Breast epithelium (tissue), 4 donors: ENCODE results near the gene TMEM221. TPM values are rescaled to one million over a fixed set of nuclear protein-coding genes. Genes with fewer than 3 reads are reported as not detected.

Experiments
- DNase-seq, 2 donors: peaks; one replicate each; pipeline ENCODE4 v3.0.0-alpha.2; 2019; ENCODE audit warnings: low spot score in 2 of 2
- H3K27ac ChIP-seq, 2 donors: fragments of 200-600 bp; sonication (generic) in 1 of 2; one replicate each; pipeline ENCODE4 v1.5.1; 2016 to 2019; ENCODE audit warnings: mild to moderate bottlenecking in 1 of 2
- H3K27me3 ChIP-seq, 2 donors: fragments of 200-600 bp; sonication (generic) in 1 of 2; one replicate each; pipeline versions ENCODE4 v1.5.1 to v1.6.0; 2017 to 2019; ENCODE audit warnings: control low read depth in 1 of 2, mild to moderate bottlenecking in 1 of 2
- H3K36me3 ChIP-seq: fragments of 200-600 bp; one replicate; pipeline ENCODE4 v1.5.1; 2019
- H3K4me1 ChIP-seq, 2 donors: fragments of 200-600 bp; sonication (generic); one replicate each; pipeline ENCODE4 v1.5.1; 2016 to 2019; ENCODE audit warnings: control low read depth in 1 of 2
- H3K4me3 ChIP-seq, 3 donors: fragments of 200-600 bp; sonication (generic); 1 replicate in 2 of 3; 2 replicates in 1 of 3; pipeline ENCODE4 v1.5.1; 2016 to 2019; ENCODE audit warnings: mild to moderate bottlenecking in 3 of 3, moderate library complexity in 2 of 3
- H3K9me3 ChIP-seq, 2 donors: fragments of 200-600 bp; sonication (generic) in 1 of 2; one replicate each; pipeline ENCODE4 v1.5.1; 2016 to 2019; ENCODE audit warnings: control low read depth in 1 of 2
- CTCF ChIP-seq, 3 donors: fragments of 450-650 bp; IDR thresholded peaks; one replicate each; pipeline ENCODE4 v1.5.1; 2016 to 2017; ENCODE audit warnings: antibody characterized with exemption in 3 of 3, mild to moderate bottlenecking in 3 of 3, moderate library complexity in 3 of 3
- POLR2A ChIP-seq: fragments of 450-650 bp; IDR thresholded peaks from one replicate; pipeline ENCODE4 v1.6.1; 2016; ENCODE audit warnings: antibody characterized with exemption, mild to moderate bottlenecking, moderate library complexity
- POLR2AphosphoS5 ChIP-seq, 3 donors: sonication (generic); formaldehyde crosslinking; IDR thresholded peaks; one replicate each; pipeline ENCODE4 v1.6.1; 2017; ENCODE audit warnings: antibody characterized with exemption in 3 of 3
- intact Hi-C: fragments of 100-400 bp; cut with DNase I; formaldehyde crosslinking; loops from one replicate; pipeline ENCODE4 v1.15.1; 2023; ENCODE audit warnings: low total_unique reads
- total RNA-seq, 3 donors: library from RNA; depleted of rRNA; stranded (reverse); fragments of >200 nt; gene quantifications; one replicate each; pipeline ENCODE4 v1.1.0, GENCODE V29; 2016

TMEM221 gene
- total RNA-seq, 3 donors from 2014 or later, result 0.33 to 0.73 (median 0.64) TPM

- Histone ChIP-seq H3K9me3 (no peaks in the 10 kb centered on the region), H3K27ac (peak overlapping the region; percentile 77 to 88), H3K4me3 (peak overlapping the region; percentile 42 to 68 (median 54)), H3K36me3 (no peaks in the 10 kb centered on the region), H3K4me1 (peaks cover 0 to 12% of the 10 kb centered on the region in 2 donors), H3K27me3 (no peaks in the 10 kb centered on the region)
- intact Hi-C loops, result no loop called here
- TF ChIP-seq POLR2A (no peak), POLR2AphosphoS5 (IDR thresholded peaks at IDR 0.05) (no peak), CTCF (IDR thresholded peaks at IDR 0.05) (no peak)
- no peak for DNase-seq
These were observed 42.2 kb downstream of the TMEM221 start for GRCh38 chr19:17406046-17406886.

- DNase-seq, result peak in 1 of 2 donors; percentile 64
- H3K4me3 ChIP-seq, result peak within 1 kb of the TSS; percentile 42 to 68 (median 54)
- peak within 1 kb of the TSS; percentile 77 to 88 for H3K27ac ChIP-seq
- intact Hi-C loops, result no loop called here
- peaks cover 0 to 12% of the 10 kb centered on the region in 2 donors for H3K4me1 ChIP-seq
- H3K27me3 ChIP-seq, result no peaks in the 10 kb centered on the region
- H3K9me3 ChIP-seq, result no peaks in the 10 kb centered on the region
- H3K36me3 ChIP-seq, result no peaks in the 10 kb centered on the region
- TF ChIP-seq POLR2AphosphoS5 (IDR thresholded peaks at IDR 0.05), result peak in 1 of 3 donors; percentile 26
- no peak for TF ChIP-seq CTCF (IDR thresholded peaks at IDR 0.05)
- no peak for TF ChIP-seq POLR2A
These were observed 43.0 kb downstream of the TMEM221 start, which contains the start of gene BST2 for GRCh38 chr19:17405250-17406045. Gene BST2 (minus strand): TSS chr19:17405630. CDS start chr19:17405575, 55 bp downstream.

- Histone ChIP-seq H3K36me3 (no peaks in the 10 kb centered on the region), H3K4me1 (peaks cover 0 to 12% of the 10 kb centered on the region in 2 donors), H3K27ac (peak overlapping the region; percentile 77 to 88), H3K9me3 (no peaks in the 10 kb centered on the region), H3K27me3 (no peaks in the 10 kb centered on the region), H3K4me3 (peak overlapping the region; percentile 42 to 68 (median 54))
- intact Hi-C loops, result no loop called here
- TF ChIP-seq POLR2A, result no peak
- DNase-seq, result no peak
These were observed 43.7 kb downstream of the TMEM221 start for GRCh38 chr19:17404621-17405249.

- TF ChIP-seq POLR2A, result no peak
- no peak for TF ChIP-seq CTCF (IDR thresholded peaks at IDR 0.05)
- no peak for TF ChIP-seq POLR2AphosphoS5 (IDR thresholded peaks at IDR 0.05)
- H3K27ac ChIP-seq, result peak overlapping the region; percentile 77 to 88
- peaks cover 0 to 12% of the 10 kb centered on the region in 2 donors for H3K4me1 ChIP-seq
- H3K9me3 ChIP-seq, result no peaks in the 10 kb centered on the region
- H3K4me3 ChIP-seq, result peak overlapping the region; percentile 15 to 68 (median 54)
- intact Hi-C loops, result no loop called here
- no peaks in the 10 kb centered on the region for H3K36me3 ChIP-seq
- DNase-seq, result no peak
- H3K27me3 ChIP-seq, result no peaks in the 10 kb centered on the region
These were observed 44.5 kb downstream of the TMEM221 start for GRCh38 chr19:17404015-17404414.
